Left ventricle myocardium inferior (tissue), 1 donor: ENCODE data around the gene EIF6. TPM values are rescaled to one million over a fixed set of nuclear protein-coding genes. Genes with fewer than 3 reads are reported as not detected.
"Not testable (repeated sequence)": the region's sequence is repeated elsewhere in the genome, so short reads cannot be mapped to it uniquely, and the experiment has no call there.

Experiments
- DNase-seq: peaks from one replicate; pipeline ENCODE4 v3.0.0-alpha.2; 2020
- H3K27ac ChIP-seq: fragments of 200-600 bp; replicated peaks from 2 replicates; pipeline ENCODE4 v1.8.0; 2021
- H3K27me3 ChIP-seq: fragments of 200-600 bp; 2 replicates; pipeline ENCODE4 v1.8.0; 2021; ENCODE audit warnings: low read depth
- H3K36me3 ChIP-seq: fragments of 200-600 bp; 2 replicates; pipeline ENCODE4 v1.8.0; 2021
- H3K4me1 ChIP-seq: fragments of 200-600 bp; 2 replicates; pipeline ENCODE4 v1.8.0; 2021
- H3K4me3 ChIP-seq: fragments of 200-600 bp; 2 replicates; pipeline ENCODE4 v1.8.0; 2021; ENCODE audit warnings: mild to moderate bottlenecking, moderate library complexity
- H3K9me3 ChIP-seq: fragments of 200-600 bp; replicated peaks from 2 replicates; pipeline ENCODE4 v1.8.0; 2021
- intact Hi-C: fragments of 100-400 bp; cut with micrococcal nuclease; formaldehyde crosslinking; loops from one replicate; pipeline ENCODE4 v1.11.0; 2022
- total RNA-seq: library from RNA; stranded (reverse); fragmentation: NEBNext Ultra II Directional; extraction: Animal tissue kit (Norgen Biotek cat#: 25700); gene quantifications from one replicate; pipeline ENCODE4 v1.2.1, GENCODE V29; 2021
- TF ChIP-seq, protein P1 (sequence below): fragments of 200-600 bp; IDR thresholded peaks from 2 replicates; pipeline ENCODE4 v1.8.0; 2021; ENCODE audit warnings: antibody characterized with exemption, mild to moderate bottlenecking, borderline replicate concordance
- donor health status: DM: no; HTN: yes; CAD: no; lungs with severe emphysema.

EIF6 gene
- total RNA-seq, 1 donor from 2014 or later: 37.4 TPM

GRCh38 chr20:35316086-35316485, 31.5 kb upstream of the EIF6 start:
- TF ChIP-seq, protein P1, sequence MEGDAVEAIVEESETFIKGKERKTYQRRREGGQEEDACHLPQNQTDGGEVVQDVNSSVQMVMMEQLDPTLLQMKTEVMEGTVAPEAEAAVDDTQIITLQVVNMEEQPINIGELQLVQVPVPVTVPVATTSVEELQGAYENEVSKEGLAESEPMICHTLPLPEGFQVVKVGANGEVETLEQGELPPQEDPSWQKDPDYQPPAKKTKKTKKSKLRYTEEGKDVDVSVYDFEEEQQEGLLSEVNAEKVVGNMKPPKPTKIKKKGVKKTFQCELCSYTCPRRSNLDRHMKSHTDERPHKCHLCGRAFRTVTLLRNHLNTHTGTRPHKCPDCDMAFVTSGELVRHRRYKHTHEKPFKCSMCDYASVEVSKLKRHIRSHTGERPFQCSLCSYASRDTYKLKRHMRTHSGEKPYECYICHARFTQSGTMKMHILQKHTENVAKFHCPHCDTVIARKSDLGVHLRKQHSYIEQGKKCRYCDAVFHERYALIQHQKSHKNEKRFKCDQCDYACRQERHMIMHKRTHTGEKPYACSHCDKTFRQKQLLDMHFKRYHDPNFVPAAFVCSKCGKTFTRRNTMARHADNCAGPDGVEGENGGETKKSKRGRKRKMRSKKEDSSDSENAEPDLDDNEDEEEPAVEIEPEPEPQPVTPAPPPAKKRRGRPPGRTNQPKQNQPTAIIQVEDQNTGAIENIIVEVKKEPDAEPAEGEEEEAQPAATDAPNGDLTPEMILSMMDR: no peak
- no peak for DNase-seq
- Histone ChIP-seq H3K36me3 (peaks cover 21% of the 10 kb centered on the region), H3K4me3 (no peak overlapping the region), H3K27ac (no peak overlapping the region), H3K27me3 (no peaks in the 10 kb centered on the region), H3K9me3 (no peaks in the 10 kb centered on the region), H3K4me1 (peaks cover 19% of the 10 kb centered on the region)
- intact Hi-C loops: no loop called here

DNA sequence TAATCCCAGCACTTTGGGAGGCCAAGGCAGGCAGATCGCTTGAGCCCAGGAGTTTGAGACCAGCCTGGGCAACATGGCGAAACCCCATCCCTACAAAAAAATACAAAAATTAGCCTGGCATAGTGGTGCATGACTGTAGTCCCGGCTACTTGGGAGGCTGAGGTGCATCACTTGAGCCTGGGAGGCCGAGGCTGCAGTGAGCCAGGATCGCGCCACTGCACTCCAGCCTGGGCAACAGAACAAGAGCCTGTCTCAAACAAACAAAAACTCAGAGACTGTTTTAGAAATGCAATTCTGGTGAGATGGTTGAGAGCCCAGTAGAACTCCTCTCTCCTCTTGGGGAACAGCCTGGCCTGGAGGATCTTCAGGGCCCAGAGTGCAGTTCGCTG, 31.1 kb upstream of the EIF6 start:
- peaks cover 21% of the 10 kb centered on the region for H3K36me3 ChIP-seq
- H3K27me3 ChIP-seq, H3K27ac ChIP-seq, H3K9me3 ChIP-seq, H3K4me3 ChIP-seq, intact Hi-C loops, DNase-seq: not testable (repeated sequence)
- H3K4me1 ChIP-seq: peaks cover 19% of the 10 kb centered on the region

GRCh38 chr20:35314816-35315631, 30.5 kb upstream of the EIF6 start:
- Histone ChIP-seq H3K27ac (no peak overlapping the region), H3K4me3 (no peak overlapping the region), H3K36me3 (peaks cover 21% of the 10 kb centered on the region), H3K9me3 (no peaks in the 10 kb centered on the region), H3K4me1 (peaks cover 19% of the 10 kb centered on the region), H3K27me3 (no peaks in the 10 kb centered on the region)
- TF ChIP-seq, protein P1: no peak
- DNase-seq: no peak
- intact Hi-C loops: no loop called here

- intact Hi-C loops: no loop called here
- peaks cover 27% of the 10 kb centered on the region for H3K36me3 ChIP-seq
- H3K4me3 ChIP-seq: no peak overlapping the region
- H3K27me3 ChIP-seq: no peaks in the 10 kb centered on the region
- DNase-seq: no peak
- H3K4me1 ChIP-seq: peaks cover 19% of the 10 kb centered on the region
- H3K27ac ChIP-seq: no peak overlapping the region
- TF ChIP-seq, protein P1: no peak
- H3K9me3 ChIP-seq: no peaks in the 10 kb centered on the region
Observed at GRCh38 chr20:35312318-35312717, 27.7 kb upstream of the EIF6 start.

DNA sequence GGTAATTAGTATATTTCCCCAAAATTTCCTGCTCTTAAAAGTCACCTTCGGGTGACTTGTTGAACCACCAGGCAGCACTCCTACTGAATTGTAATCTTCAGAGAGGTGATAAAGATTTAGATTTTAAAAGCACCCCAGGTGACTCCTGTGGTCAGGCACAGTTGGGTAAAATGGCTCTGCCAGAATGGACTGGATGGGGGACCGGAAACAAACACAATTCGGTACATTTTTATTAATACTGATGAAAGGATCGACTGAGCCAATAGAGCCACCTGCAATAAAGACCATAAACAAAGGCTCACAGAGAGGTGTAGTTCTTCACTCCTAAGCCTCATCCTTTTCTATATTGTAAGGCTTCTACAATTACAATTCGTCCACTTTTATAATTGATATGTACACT, 27.2 kb upstream of the EIF6 start:
- no peaks in the 10 kb centered on the region for H3K9me3 ChIP-seq
- no peaks in the 10 kb centered on the region for H3K27me3 ChIP-seq
- no peak overlapping the region for H3K27ac ChIP-seq
- no peak overlapping the region for H3K4me3 ChIP-seq
- no peak for DNase-seq
- TF ChIP-seq, protein P1: no peak
- peaks cover 24% of the 10 kb centered on the region for H3K4me1 ChIP-seq
- peaks cover 27% of the 10 kb centered on the region for H3K36me3 ChIP-seq
- intact Hi-C loops: no loop called here

DNA sequence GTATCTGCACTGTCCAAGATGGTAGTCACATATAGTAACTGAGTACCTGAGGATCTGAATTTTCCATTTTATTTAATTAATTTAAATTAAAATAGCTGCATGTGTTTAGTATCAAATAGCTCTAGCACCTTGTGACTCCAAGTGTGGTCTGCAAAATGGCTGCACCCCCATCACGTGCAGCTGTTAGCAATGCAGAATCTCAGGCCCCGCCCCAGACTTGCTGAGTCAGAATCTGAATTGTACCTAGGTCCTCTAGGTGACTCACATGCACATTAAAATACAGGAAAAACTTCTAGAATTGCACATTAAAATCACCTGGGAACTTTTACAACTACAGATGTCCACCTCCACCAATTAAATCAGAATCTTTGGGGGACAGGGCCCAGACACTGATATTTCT, 26.8 kb upstream of the EIF6 start:
- no peak overlapping the region for H3K4me3 ChIP-seq
- intact Hi-C loops: no loop called here

More for the DNA sequence above, 26.8 kb upstream of the EIF6 start:
- TF ChIP-seq, protein P1: no peak
- no peak overlapping the region for H3K27ac ChIP-seq
- DNase-seq: no peak
- H3K9me3 ChIP-seq: no peaks in the 10 kb centered on the region
- peaks cover 27% of the 10 kb centered on the region for H3K36me3 ChIP-seq
- no peaks in the 10 kb centered on the region for H3K27me3 ChIP-seq
- H3K4me1 ChIP-seq: peaks cover 29% of the 10 kb centered on the region
